Kidney (tissue), 14 donors: ENCODE data around the gene LRP5. TPM values are rescaled to one million over a fixed set of nuclear protein-coding genes. Genes with fewer than 3 reads are reported as not detected.

ENCODE experiments used
- DNase-seq, 5 donors: peaks; one replicate each; pipeline ENCODE4 v3.0.0-alpha.2; 2013 to 2020
- FAIRE-seq: peaks from 2 replicates; lab custom pipeline; 2012; peaks lifted over from hg19 to GRCh38; lab: Jason Lieb, UNC
- H3K27ac ChIP-seq, 2 donors: one replicate each; pipeline ENCODE4 v1.7.0; 2013; ENCODE audit warnings: low read depth in 2 of 2, low read length in 2 of 2, inconsistent platforms in 1 of 2
- H3K27me3 ChIP-seq: one replicate; pipeline ENCODE4 v1.7.1; 2013; ENCODE audit warnings: low read length, inconsistent platforms; ENCODE audit not compliant: control insufficient read depth, insufficient read depth
- H3K36me3 ChIP-seq, 3 donors: one replicate each; pipeline versions ENCODE4 v1.7.0 to v1.7.1; 2013; ENCODE audit warnings: low read length in 3 of 3, control low read depth in 1 of 3, inconsistent platforms in 1 of 3; ENCODE audit not compliant: insufficient read depth in 3 of 3, control insufficient read depth in 2 of 3
- H3K4me1 ChIP-seq, 3 donors: one replicate each; pipeline versions ENCODE4 v1.7.0 to v1.7.1; 2013; ENCODE audit warnings: low read length in 3 of 3, inconsistent platforms in 1 of 3, low read depth in 1 of 3; ENCODE audit not compliant: control insufficient read depth in 2 of 3, insufficient read depth in 2 of 3
- H3K4me3 ChIP-seq, 3 donors: one replicate each; pipeline versions ENCODE4 v1.7.0 to v1.8.1; 2013; ENCODE audit warnings: low read length in 3 of 3, control low read depth in 1 of 3, inconsistent platforms in 1 of 3
- H3K9ac ChIP-seq, 3 donors: one replicate each; pipeline versions ENCODE4 v1.7.0 to v1.7.1; 2013; ENCODE audit warnings: low read length in 3 of 3, control low read depth in 1 of 3, inconsistent platforms in 1 of 3
- H3K9me3 ChIP-seq, 3 donors: one replicate each; pipeline versions ENCODE4 v1.7.0 to v1.7.1; 2013; ENCODE audit warnings: low read length in 3 of 3, control low read depth in 1 of 3, inconsistent platforms in 1 of 3; ENCODE audit not compliant: control insufficient read depth in 2 of 3, insufficient read depth in 1 of 3
- CTCF ChIP-seq: IDR thresholded peaks from 3 replicates; pipeline ENCODE4 v1.5.1; 2012; ENCODE audit warnings: mild to moderate bottlenecking, moderate library complexity, borderline replicate concordance; ENCODE audit not compliant: insufficient read depth; ENCODE audit errors: extremely low read depth
- intact Hi-C: fragments of 100-400 bp; cut with DNase I; formaldehyde crosslinking; loops from one replicate; pipeline ENCODE4 v1.11.1; 2022
- polyA plus RNA-seq: library from polyadenylated mRNA; stranded (reverse); fragments of 350-450 nt; fragmentation: Illumina TruSeq; extraction: RNeasy Lipid Tissue Mini Kit (QIAGEN cat#74804); gene quantifications from one replicate; pipeline ENCODE4 v1.2.3, GENCODE V29; 2014; ENCODE audit warnings: low read depth, low replicate concordance; ENCODE audit not compliant: insufficient read depth
- total RNA-seq: library from RNA; stranded (reverse); fragmentation: NEBNext Ultra II Directional; extraction: Animal tissue kit (Norgen Biotek cat#: 25700); gene quantifications from one replicate; pipeline ENCODE4 v1.2.1, GENCODE V29; 2021
- donor health status: control.
- donor health status: control.
- donor health status: control.
- donor health status: control.
- donor health status: control.
- donor health status: DM: yes; HTN: yes; CAD: no.
- donor health status: Normal renal cell carcinoma (clear cell type).

Gene LRP5
- total and polyA plus RNA-seq, 2 donors from 2014 or later: 55.4 to 71.3 TPM

DNA sequence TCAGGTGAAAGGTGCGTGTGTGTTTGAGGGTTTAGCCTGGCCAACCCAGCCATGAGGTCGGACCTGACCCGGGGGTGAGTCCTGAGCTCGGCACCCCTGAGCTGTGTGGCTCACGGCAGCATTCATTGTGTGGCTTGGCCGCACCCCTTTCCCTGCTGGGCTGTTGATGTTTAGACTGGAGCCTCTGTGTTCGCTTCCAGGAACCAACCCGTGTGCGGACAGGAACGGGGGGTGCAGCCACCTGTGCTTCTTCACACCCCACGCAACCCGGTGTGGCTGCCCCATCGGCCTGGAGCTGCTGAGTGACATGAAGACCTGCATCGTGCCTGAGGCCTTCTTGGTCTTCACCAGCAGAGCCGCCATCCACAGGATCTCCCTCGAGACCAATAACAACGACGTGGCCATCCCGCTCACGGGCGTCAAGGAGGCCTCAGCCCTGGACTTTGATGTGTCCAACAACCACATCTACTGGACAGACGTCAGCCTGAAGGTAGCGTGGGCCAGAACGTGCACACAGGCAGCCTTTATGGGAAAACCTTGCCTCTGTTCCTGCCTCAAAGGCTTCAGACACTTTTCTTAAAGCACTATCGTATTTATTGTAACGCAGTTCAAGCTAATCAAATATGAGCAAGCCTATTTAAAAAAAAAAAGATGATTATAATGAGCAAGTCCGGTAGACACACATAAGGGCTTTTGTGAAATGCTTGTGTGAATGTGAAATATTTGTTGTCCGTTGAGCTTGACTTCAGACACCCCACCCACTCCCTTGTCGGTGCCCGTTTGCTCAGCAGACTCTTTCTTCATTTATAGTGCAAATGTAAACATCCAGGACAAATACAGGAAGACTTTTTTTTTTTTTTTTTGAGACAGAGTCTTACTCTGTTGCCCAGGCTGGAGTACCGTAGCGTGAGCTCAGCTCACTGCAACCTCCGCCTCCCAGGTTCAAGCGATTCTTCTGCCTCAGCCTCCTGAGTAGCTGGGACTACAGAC is 94.2 kb downstream of the LRP5 start:
- no peak for TF ChIP-seq CTCF
- Histone ChIP-seq H3K9ac (no peak overlapping the region), H3K27me3 (no peaks in the 10 kb centered on the region), H3K9me3 (no peaks in the 10 kb centered on the region), H3K36me3 (peaks cover 5 to 46% (median 22%) of the 10 kb centered on the region in 3 donors), H3K27ac (no peak overlapping the region), H3K4me1 (no peaks in the 10 kb centered on the region), H3K4me3 (no peak overlapping the region)
- no peak for FAIRE-seq
- intact Hi-C loops: no loop called here
- DNase-seq: no peak

- Histone ChIP-seq H3K9me3 (no peaks in the 10 kb centered on the region), H3K9ac (no peak overlapping the region), H3K4me3 (no peak overlapping the region), H3K27me3 (no peaks in the 10 kb centered on the region), H3K36me3 (peaks cover 6 to 51% (median 31%) of the 10 kb centered on the region in 3 donors), H3K27ac (no peak overlapping the region), H3K4me1 (no peaks in the 10 kb centered on the region)
- intact Hi-C loops: no loop called here
- DNase-seq (no peak), FAIRE-seq (no peak)
- no peak for TF ChIP-seq CTCF
Measured at GRCh38 chr11:68408512-68408911, 96.1 kb downstream of the LRP5 start.

DNA sequence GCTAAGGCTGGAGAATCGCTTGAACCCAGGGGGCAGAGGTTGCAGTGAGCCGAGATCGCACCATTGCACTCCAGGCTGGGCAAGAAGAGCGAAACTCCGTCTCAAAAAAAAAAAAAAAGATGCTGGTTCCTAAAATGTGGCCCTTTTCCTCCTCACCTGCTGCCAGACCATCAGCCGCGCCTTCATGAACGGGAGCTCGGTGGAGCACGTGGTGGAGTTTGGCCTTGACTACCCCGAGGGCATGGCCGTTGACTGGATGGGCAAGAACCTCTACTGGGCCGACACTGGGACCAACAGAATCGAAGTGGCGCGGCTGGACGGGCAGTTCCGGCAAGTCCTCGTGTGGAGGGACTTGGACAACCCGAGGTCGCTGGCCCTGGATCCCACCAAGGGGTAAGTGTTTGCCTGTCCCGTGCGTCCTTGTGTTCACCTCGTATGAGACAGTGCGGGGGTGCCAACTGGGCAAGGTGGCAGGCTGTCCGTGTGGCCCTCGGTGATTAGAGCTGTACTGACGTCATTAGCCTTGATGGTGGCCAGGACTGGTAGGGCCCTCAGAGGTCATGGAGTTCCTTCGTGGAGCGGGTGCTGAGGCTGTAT is 97.5 kb downstream of the LRP5 start:
- H3K27me3 ChIP-seq: no peaks in the 10 kb centered on the region
- intact Hi-C loops: no loop called here
- no peak overlapping the region for H3K27ac ChIP-seq
- no peak overlapping the region for H3K9ac ChIP-seq
- H3K4me3 ChIP-seq: no peak overlapping the region
- TF ChIP-seq CTCF: no peak
- H3K4me1 ChIP-seq: peaks cover 0 to 3% (median 0%) of the 10 kb centered on the region in 3 donors
- FAIRE-seq (no peak), DNase-seq (no peak)
- H3K36me3 ChIP-seq: peaks cover 4 to 51% (median 30%) of the 10 kb centered on the region in 3 donors
- no peaks in the 10 kb centered on the region for H3K9me3 ChIP-seq
